NCI-H1436 treated with DMSO at 0.1 percent for 48 hours (cell line): Measurements from ENCODE around the gene UBTD1.

ENCODE experiments used
- DNase-seq: peaks from one replicate; lab custom pipeline; 2025; lab: John Stamatoyannopoulos, UW

The UBTD1 gene

GRCh38 chr10:97584798-97585438 is 86.2 kb downstream of the UBTD1 start:
- DNase-seq: no peak

- no peak for DNase-seq
Measured at GRCh38 chr10:97585439-97585811, 86.7 kb downstream of the UBTD1 start.

GRCh38 chr10:97587183-97587582 is 88.5 kb downstream of the UBTD1 start:
- no peak for DNase-seq

- DNase-seq: no peak
Measured at GRCh38 chr10:97589479-97589878, 90.8 kb downstream of the UBTD1 start, which contains the start of gene C10orf62. Gene C10orf62 (plus strand): TSS chr10:97589721. CDS start chr10:97589898, 177 bp downstream.

- DNase-seq: no peak
Measured at GRCh38 chr10:97590082-97590747, 91.5 kb downstream of the UBTD1 start.

- DNase-seq: no peak
Measured at GRCh38 chr10:97590748-97591495, 92.2 kb downstream of the UBTD1 start.

- DNase-seq: no peak
Measured at GRCh38 chr10:97593421-97593820, 94.7 kb downstream of the UBTD1 start.

GRCh38 chr10:97596101-97597082 is 97.7 kb downstream of the UBTD1 start:
- DNase-seq: no peak

- DNase-seq: no peak
Measured at GRCh38 chr10:97597778-97598177, 99.1 kb downstream of the UBTD1 start.

- no peak for DNase-seq
Measured at GRCh38 chr10:97598407-97599271, 99.9 kb downstream of the UBTD1 start.

GRCh38 chr10:97599272-97599619 is 100.5 kb downstream of the UBTD1 start:
- DNase-seq: no peak

- DNase-seq: no peak
Measured at GRCh38 chr10:97600616-97601015, 101.9 kb downstream of the UBTD1 start.

GRCh38 chr10:97601268-97602215 is 102.8 kb downstream of the UBTD1 start:
- no peak for DNase-seq

GRCh38 chr10:97607095-97607636 is 108.4 kb downstream of the UBTD1 start:
- no peak for DNase-seq

GRCh38 chr10:97608991-97609561 is 110.4 kb downstream of the UBTD1 start:
- no peak for DNase-seq

- no peak for DNase-seq
Measured at GRCh38 chr10:97611473-97611872, 112.7 kb downstream of the UBTD1 start.

- no peak for DNase-seq
Measured at GRCh38 chr10:97612386-97612785, 113.7 kb downstream of the UBTD1 start.

- DNase-seq: no peak
Measured at GRCh38 chr10:97618285-97618684, 119.6 kb downstream of the UBTD1 start.

- no peak for DNase-seq
Measured at GRCh38 chr10:97618733-97619132, 120.0 kb downstream of the UBTD1 start.
